ENCODE measurements around the gene SERINC5.

DNA sequence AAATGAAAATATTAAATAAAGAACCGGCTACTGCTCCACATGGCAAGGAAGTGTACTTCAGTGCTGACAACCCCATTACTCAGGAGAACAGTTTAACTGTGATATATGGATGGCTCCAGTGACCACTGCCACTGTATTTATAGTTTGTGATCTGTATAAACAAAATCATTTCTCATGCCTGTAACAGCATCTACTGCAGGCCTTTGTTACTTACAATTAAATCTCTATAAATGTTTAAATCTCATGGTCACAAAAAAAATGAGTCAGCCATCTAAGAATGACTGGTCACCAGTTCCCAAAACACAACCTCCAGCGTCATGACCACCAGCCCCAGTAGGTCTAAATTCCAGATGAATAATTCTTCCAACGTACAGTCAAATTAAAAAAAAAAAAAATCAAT, 24.6 kb downstream of the SERINC5 start:
- TF ChIP-seq, protein P1, sequence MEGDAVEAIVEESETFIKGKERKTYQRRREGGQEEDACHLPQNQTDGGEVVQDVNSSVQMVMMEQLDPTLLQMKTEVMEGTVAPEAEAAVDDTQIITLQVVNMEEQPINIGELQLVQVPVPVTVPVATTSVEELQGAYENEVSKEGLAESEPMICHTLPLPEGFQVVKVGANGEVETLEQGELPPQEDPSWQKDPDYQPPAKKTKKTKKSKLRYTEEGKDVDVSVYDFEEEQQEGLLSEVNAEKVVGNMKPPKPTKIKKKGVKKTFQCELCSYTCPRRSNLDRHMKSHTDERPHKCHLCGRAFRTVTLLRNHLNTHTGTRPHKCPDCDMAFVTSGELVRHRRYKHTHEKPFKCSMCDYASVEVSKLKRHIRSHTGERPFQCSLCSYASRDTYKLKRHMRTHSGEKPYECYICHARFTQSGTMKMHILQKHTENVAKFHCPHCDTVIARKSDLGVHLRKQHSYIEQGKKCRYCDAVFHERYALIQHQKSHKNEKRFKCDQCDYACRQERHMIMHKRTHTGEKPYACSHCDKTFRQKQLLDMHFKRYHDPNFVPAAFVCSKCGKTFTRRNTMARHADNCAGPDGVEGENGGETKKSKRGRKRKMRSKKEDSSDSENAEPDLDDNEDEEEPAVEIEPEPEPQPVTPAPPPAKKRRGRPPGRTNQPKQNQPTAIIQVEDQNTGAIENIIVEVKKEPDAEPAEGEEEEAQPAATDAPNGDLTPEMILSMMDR (IDR thresholded peaks at IDR 0.05; ENCODE audit: extremely low read depth in 1 of 2, insufficient read depth in 1 of 2, low read depth in 1 of 2, low read length in 2 of 2): no peak
- TF ChIP-seq, protein P2, sequence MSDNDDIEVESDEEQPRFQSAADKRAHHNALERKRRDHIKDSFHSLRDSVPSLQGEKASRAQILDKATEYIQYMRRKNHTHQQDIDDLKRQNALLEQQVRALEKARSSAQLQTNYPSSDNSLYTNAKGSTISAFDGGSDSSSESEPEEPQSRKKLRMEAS (IDR thresholded peaks at IDR 0.05; ENCODE audit: insufficient read depth, insufficient read length): no peak
- TF ChIP-seq POLR2A (IDR thresholded peaks at IDR 0.05; ENCODE audit: low read depth, low read length): no peak
- TF ChIP-seq POLR2AphosphoS5 (IDR thresholded peaks at IDR 0.05; ENCODE audit: insufficient read depth, low read depth, low read length): no peak
- no peak for TF ChIP-seq MYC (IDR thresholded peaks at IDR 0.05; ENCODE audit: low read depth, low read length)
- no peak for TF ChIP-seq EZH2 (IDR thresholded peaks at IDR 0.05; ENCODE audit: borderline replicate concordance, low read depth, low read length, severe bottlenecking)

Measured in endothelial cell of umbilical vein (primary cell).